Transverse colon (tissue), 4 donors: ENCODE results near the gene BMPR1B. TPM values are rescaled to one million over a fixed set of nuclear protein-coding genes. Genes with fewer than 3 reads are reported as not detected.

Experiments
- DNase-seq: peaks from one replicate; pipeline ENCODE4 v3.0.0-alpha.2; 2019
- H3K27ac ChIP-seq, 4 donors: fragments of 200-600 bp; sonication (generic); 2 replicates each; pipeline ENCODE4 v1.5.1; 2016 to 2018; ENCODE audit warnings: inconsistent platforms in 4 of 4
- H3K27me3 ChIP-seq: fragments of 200-600 bp; sonication (generic); 2 replicates; pipeline ENCODE4 v1.5.1; 2017; ENCODE audit warnings: inconsistent platforms
- H3K36me3 ChIP-seq, 4 donors: fragments of 200-600 bp; sonication (generic); 2 replicates each; pipeline ENCODE4 v1.5.1; 2017 to 2019; ENCODE audit warnings: inconsistent platforms in 4 of 4
- H3K4me1 ChIP-seq, 4 donors: fragments of 200-600 bp; sonication (generic); 2 replicates each; pipeline ENCODE4 v1.5.1; 2017 to 2020; ENCODE audit warnings: inconsistent platforms in 4 of 4
- H3K4me3 ChIP-seq, 4 donors: fragments of 200-600 bp; sonication (generic); 1 replicate in 1 of 4; 2 replicates in 3 of 4; pipeline versions ENCODE4 v1.5.1 to v1.6.1; 2017 to 2019; ENCODE audit warnings: inconsistent platforms in 4 of 4
- H3K9me3 ChIP-seq, 2 donors: fragments of 200-600 bp; sonication (generic); 2 replicates each; pipeline ENCODE4 v1.5.1; 2017 to 2019; ENCODE audit warnings: inconsistent platforms in 2 of 2
- EP300 ChIP-seq: sonication (generic); formaldehyde crosslinking; IDR thresholded peaks from one replicate; pipeline ENCODE4 v1.6.1; 2017; ENCODE audit warnings: antibody characterized with exemption, low read depth
- POLR2A ChIP-seq: fragments of 450-650 bp; IDR thresholded peaks from one replicate; pipeline ENCODE4 v1.6.1; 2016; ENCODE audit warnings: antibody characterized with exemption, mild to moderate bottlenecking, moderate library complexity
- POLR2AphosphoS5 ChIP-seq, 3 donors: sonication (generic); formaldehyde crosslinking; IDR thresholded peaks; one replicate each; pipeline ENCODE4 v1.6.1; 2016; ENCODE audit warnings: antibody characterized with exemption in 3 of 3
- WGBS, 2 donors: methylation state at CpG; one replicate each; pipeline ENCODE4 v1.1.5; 2018; ENCODE audit warnings: low coverage in 1 of 2; 5-methylcytosine and 5-hydroxymethylcytosine counted together
- in situ Hi-C, 4 donors: fragments of 200-750 bp; cut with MboI; loops; one replicate each; pipeline versions ENCODE4 v1.15.0 to v1.15.1; 2017; ENCODE audit warnings: low sequenced_read_pairs in 3 of 4, low pct_ligation_motif_present in 1 of 4, low pct_unique_long_range_greater_than_20kb in 1 of 4
- intact Hi-C: fragments of 100-400 bp; cut with DNase I; formaldehyde crosslinking; loops from one replicate; pipeline ENCODE4 v1.15.1; 2023; ENCODE audit warnings: low total_unique reads
- total RNA-seq, 4 donors: library from RNA; depleted of rRNA; stranded (reverse); fragments of >200 nt; gene quantifications; one replicate each; pipeline ENCODE4 v1.1.0, GENCODE V29; 2016
- TF ChIP-seq, protein P1 (sequence below), 5 experiments: fragments of 200-600 bp in 3 of 5; fragments of 450-650 bp in 2 of 5; sonication (generic) in 3 of 5; IDR thresholded peaks; 1 replicate in 2 of 5; 2 replicates in 3 of 5; pipeline ENCODE4 v1.5.1; 2016 to 2017; ENCODE audit warnings: antibody characterized with exemption in 5 of 5, inconsistent platforms in 3 of 5, mild to moderate bottlenecking in 2 of 5, moderate library complexity in 1 of 5

The BMPR1B gene
- total RNA-seq, 4 donors from 2014 or later = 0.64 to 3.2 (median 0.68) TPM; not detected in 1

DNA sequence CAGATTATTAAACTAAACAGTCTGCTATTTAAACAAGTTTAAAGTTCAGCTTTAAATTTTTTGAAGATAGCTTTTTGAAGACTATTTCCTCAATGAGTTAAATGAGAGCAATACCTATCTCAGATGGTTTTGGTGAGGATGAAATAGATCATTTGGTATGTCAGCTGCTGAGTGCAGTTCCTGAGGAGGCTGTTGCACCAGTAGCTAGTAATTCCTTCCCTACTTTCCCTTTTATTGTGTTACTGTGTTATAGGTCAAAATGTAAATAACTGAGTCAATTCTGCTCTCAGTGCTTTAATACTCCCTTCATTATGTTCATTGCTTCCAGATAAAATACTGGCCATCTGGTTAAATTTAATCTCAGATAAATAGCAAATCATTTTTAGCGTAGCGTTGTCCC, 48.6 kb downstream of the BMPR1B start:
- WGBS, 2 donors = 76 to 89% methylated on average over 2 of the region's 2 CpGs
- H3K27ac ChIP-seq = no peak overlapping the region
- H3K36me3 ChIP-seq = no peaks in the 10 kb centered on the region
- no peaks in the 10 kb centered on the region for H3K27me3 ChIP-seq
- TF ChIP-seq POLR2A (no peak), EP300 (no peak), POLR2AphosphoS5 (IDR thresholded peaks at IDR 0.05) (no peak)
- TF ChIP-seq, protein P1, sequence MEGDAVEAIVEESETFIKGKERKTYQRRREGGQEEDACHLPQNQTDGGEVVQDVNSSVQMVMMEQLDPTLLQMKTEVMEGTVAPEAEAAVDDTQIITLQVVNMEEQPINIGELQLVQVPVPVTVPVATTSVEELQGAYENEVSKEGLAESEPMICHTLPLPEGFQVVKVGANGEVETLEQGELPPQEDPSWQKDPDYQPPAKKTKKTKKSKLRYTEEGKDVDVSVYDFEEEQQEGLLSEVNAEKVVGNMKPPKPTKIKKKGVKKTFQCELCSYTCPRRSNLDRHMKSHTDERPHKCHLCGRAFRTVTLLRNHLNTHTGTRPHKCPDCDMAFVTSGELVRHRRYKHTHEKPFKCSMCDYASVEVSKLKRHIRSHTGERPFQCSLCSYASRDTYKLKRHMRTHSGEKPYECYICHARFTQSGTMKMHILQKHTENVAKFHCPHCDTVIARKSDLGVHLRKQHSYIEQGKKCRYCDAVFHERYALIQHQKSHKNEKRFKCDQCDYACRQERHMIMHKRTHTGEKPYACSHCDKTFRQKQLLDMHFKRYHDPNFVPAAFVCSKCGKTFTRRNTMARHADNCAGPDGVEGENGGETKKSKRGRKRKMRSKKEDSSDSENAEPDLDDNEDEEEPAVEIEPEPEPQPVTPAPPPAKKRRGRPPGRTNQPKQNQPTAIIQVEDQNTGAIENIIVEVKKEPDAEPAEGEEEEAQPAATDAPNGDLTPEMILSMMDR (IDR thresholded peaks at IDR 0.05) = no peak
- H3K4me3 ChIP-seq = no peak overlapping the region
- no peaks in the 10 kb centered on the region for H3K9me3 ChIP-seq
- in situ Hi-C loops (no loop called here), intact Hi-C loops (no loop called here)
- peaks cover 0 to 12% (median 2%) of the 10 kb centered on the region in 4 donors for H3K4me1 ChIP-seq
- no peak for DNase-seq

DNA sequence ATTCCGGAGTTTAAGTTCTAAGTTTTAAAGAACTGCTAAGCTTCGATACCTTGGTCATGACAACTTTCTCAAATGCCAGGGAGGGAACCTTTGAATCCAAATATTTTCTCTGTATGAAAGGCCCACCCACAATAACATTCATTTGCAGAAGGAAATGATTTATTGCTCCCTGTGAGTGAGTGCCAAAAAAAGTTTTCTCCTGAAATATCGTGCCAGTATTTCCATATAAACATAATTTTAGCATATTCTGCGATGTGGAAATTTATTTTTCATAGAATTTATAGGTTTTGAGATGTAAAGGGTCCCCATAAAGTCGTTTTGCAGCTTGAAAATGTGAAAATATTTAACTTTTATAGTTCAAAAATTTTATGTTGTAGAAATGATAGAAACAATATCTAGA, 53.9 kb downstream of the BMPR1B start:
- intact Hi-C loops (no loop called here), in situ Hi-C loops (no loop called here)
- Histone ChIP-seq H3K27me3 (no peaks in the 10 kb centered on the region), H3K4me1 (peaks cover 0 to 2% (median under 1%) of the 10 kb centered on the region in 4 donors), H3K27ac (no peak overlapping the region), H3K4me3 (no peak overlapping the region), H3K9me3 (no peaks in the 10 kb centered on the region), H3K36me3 (no peaks in the 10 kb centered on the region)
- no peak for DNase-seq
- WGBS, 2 donors = 34 to 43% methylated on average over 4 to 5 of the region's 5 CpGs
- TF ChIP-seq EP300 = no peak
- no peak for TF ChIP-seq POLR2AphosphoS5 (IDR thresholded peaks at IDR 0.05)
- TF ChIP-seq, protein P1 (IDR thresholded peaks at IDR 0.05) = no peak
- no peak for TF ChIP-seq POLR2A

DNA sequence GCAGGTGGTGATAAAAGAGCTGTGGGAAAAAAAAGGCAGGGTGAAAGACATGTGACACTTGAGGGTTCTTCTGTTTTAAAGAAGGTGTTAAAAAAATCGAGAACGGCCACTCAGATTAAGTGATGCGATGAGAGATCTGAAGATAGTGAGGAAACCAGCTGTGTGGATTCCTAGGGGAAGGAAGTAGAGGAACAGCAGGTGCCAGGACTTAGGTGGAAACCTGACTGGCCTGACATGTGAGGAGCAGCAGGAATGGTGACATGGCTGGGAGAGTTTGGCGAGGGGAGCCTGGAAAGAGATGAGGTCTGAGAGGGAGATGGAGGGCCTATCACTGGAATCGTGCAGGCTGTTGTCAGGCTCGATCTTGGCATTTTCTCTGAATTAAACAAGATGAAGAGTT, 55.5 kb downstream of the BMPR1B start:
- Histone ChIP-seq H3K36me3 (no peaks in the 10 kb centered on the region), H3K27ac (no peak overlapping the region), H3K27me3 (no peaks in the 10 kb centered on the region), H3K4me1 (no peaks in the 10 kb centered on the region), H3K4me3 (no peak overlapping the region), H3K9me3 (no peaks in the 10 kb centered on the region)
- DNase-seq = no peak
- intact Hi-C loops (no loop called here), in situ Hi-C loops (no loop called here)
- no peak for TF ChIP-seq POLR2AphosphoS5 (IDR thresholded peaks at IDR 0.05)
- TF ChIP-seq, protein P1 (IDR thresholded peaks at IDR 0.05) = no peak
- TF ChIP-seq POLR2A = no peak
- TF ChIP-seq EP300 = no peak
- WGBS, 2 donors = 85 to 90% methylated on average over 6 of the region's 6 CpGs

DNA sequence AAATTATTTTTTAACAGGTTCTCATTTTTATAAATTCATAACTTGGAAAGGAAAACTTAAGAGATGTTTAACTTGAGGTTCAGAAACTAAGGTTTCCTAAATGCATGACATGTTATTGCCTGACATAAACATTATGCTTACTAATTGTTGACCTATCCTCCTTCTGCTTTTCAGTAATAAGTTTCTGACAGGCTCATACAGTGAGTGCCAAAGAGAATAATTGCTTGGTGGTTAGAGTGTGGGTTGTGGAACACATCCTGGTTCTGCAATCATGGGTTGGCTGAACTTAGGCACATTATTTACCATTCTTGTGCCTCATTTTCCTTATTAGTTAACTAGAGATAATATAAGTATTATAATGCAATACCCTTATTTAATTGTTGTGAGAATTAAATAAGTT, 56.5 kb downstream of the BMPR1B start:
- H3K9me3 ChIP-seq = no peaks in the 10 kb centered on the region
- no peaks in the 10 kb centered on the region for H3K36me3 ChIP-seq
- H3K4me1 ChIP-seq = no peaks in the 10 kb centered on the region
- H3K4me3 ChIP-seq = no peak overlapping the region
- TF ChIP-seq POLR2AphosphoS5 (IDR thresholded peaks at IDR 0.05) = no peak
- TF ChIP-seq EP300 = no peak
- TF ChIP-seq POLR2A = no peak
- TF ChIP-seq, protein P1 (IDR thresholded peaks at IDR 0.05) = no peak
- H3K27me3 ChIP-seq = no peaks in the 10 kb centered on the region
- DNase-seq = no peak
- in situ Hi-C loops (no loop called here), intact Hi-C loops (no loop called here)
- no peak overlapping the region for H3K27ac ChIP-seq
